ENCODE measurements around the gene GTF2IRD1. TPM values are rescaled to one million over a fixed set of nuclear protein-coding genes. Genes with fewer than 3 reads are reported as not detected.
A peak's percentile ranks its signal among the peaks of the same experiment; 100 is the strongest.
"Not testable (repeated sequence)": the region's sequence is repeated elsewhere in the genome, so short reads cannot be mapped to it uniquely, and the experiment has no call there.

GTF2IRD1 gene
- total RNA-seq, 1 experiment from 2014 or later = 42.9 TPM

GRCh38 chr7:74430961-74431466 is 22.7 kb upstream of the GTF2IRD1 start:
- no peak for DNase-seq (ENCODE audit: low spot score)
- POLR2A ChIA-PET = no interaction called here
- ATAC-seq = peak; percentile 64
- Mint-ChIP-seq H3K4me1 (peaks cover 23% of the 10 kb centered on the region), H3K4me3 (no peak overlapping the region), H3K27me3 (ENCODE audit: low read depth) (no peaks in the 10 kb centered on the region), H3K36me3 (no peaks in the 10 kb centered on the region), H3K9me3 (no peaks in the 10 kb centered on the region), H3K27ac (peak overlapping the region; percentile 89)
- CTCF ChIA-PET = interaction anchor here (1.4 to 1.9 kb wide), 2 partner anchors 18 to 225 kb away, joined by 8 to 9 read pairs; no protein-coding TSS in a partner anchor
- TF ChIP-seq ZNF281 (CRISPR knock-in tag; IDR thresholded peaks at IDR 0.05) (no peak), JUN (CRISPR knock-in tag; IDR thresholded peaks at IDR 0.05) (no peak), ZNF263 (CRISPR knock-in tag; IDR thresholded peaks at IDR 0.05; ENCODE audit: low read depth) (peak; percentile 84; the same call in 1 of the 2 replicates)

GRCh38 chr7:74437291-74437571 is 16.5 kb upstream of the GTF2IRD1 start:
- H3K27me3 Mint-ChIP-seq (ENCODE audit: low read depth); H3K36me3 Mint-ChIP-seq; H3K27ac Mint-ChIP-seq; CTCF ChIA-PET; H3K4me3 Mint-ChIP-seq; ATAC-seq; DNase-seq (ENCODE audit: low spot score); H3K4me1 Mint-ChIP-seq; POLR2A ChIA-PET: not testable (repeated sequence)
- H3K9me3 Mint-ChIP-seq = peaks cover 17% of the 10 kb centered on the region

DNA sequence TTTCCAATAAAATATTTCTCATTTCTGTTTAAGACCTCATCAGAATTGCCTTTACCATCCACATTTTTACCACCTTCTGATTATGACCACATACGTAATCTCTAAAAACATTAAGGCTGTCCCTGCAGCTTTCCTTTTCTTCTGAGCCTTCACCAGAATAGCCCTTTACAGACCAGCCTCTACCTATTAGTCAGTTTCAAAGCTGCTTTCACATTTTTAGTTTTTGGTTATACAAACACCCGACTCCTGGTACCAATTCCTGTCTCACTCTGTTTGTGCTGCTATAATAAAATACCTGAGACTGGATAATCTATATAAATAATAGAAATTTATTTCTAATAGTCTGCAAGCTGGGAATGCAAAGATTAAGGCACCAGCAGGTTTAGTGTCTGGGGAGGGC is 15.4 kb upstream of the GTF2IRD1 start:
- no peak overlapping the region for H3K27ac Mint-ChIP-seq
- TF ChIP-seq FOXJ3 (CRISPR knock-in tag; IDR thresholded peaks at IDR 0.05; ENCODE audit: borderline replicate concordance) (no peak), FOXP1 (CRISPR knock-in tag; IDR thresholded peaks at IDR 0.05; ENCODE audit: borderline replicate concordance) (no peak), SMAD3 (CRISPR knock-in tag; IDR thresholded peaks at IDR 0.05; ENCODE audit: borderline replicate concordance) (no peak), NFE2L1 (CRISPR knock-in tag; IDR thresholded peaks at IDR 0.05) (no peak), JUN (CRISPR knock-in tag; IDR thresholded peaks at IDR 0.05) (no peak), EMX1 (CRISPR knock-in tag; IDR thresholded peaks at IDR 0.05) (no peak), E2F1 (CRISPR knock-in tag; IDR thresholded peaks at IDR 0.05) (no peak), OVOL2 (CRISPR knock-in tag; IDR thresholded peaks at IDR 0.05; ENCODE audit: borderline replicate concordance) (no peak)
- TF ChIP-seq, protein P1, sequence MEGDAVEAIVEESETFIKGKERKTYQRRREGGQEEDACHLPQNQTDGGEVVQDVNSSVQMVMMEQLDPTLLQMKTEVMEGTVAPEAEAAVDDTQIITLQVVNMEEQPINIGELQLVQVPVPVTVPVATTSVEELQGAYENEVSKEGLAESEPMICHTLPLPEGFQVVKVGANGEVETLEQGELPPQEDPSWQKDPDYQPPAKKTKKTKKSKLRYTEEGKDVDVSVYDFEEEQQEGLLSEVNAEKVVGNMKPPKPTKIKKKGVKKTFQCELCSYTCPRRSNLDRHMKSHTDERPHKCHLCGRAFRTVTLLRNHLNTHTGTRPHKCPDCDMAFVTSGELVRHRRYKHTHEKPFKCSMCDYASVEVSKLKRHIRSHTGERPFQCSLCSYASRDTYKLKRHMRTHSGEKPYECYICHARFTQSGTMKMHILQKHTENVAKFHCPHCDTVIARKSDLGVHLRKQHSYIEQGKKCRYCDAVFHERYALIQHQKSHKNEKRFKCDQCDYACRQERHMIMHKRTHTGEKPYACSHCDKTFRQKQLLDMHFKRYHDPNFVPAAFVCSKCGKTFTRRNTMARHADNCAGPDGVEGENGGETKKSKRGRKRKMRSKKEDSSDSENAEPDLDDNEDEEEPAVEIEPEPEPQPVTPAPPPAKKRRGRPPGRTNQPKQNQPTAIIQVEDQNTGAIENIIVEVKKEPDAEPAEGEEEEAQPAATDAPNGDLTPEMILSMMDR (IDR thresholded peaks at IDR 0.05) = no peak
- TF ChIP-seq, protein P2, sequence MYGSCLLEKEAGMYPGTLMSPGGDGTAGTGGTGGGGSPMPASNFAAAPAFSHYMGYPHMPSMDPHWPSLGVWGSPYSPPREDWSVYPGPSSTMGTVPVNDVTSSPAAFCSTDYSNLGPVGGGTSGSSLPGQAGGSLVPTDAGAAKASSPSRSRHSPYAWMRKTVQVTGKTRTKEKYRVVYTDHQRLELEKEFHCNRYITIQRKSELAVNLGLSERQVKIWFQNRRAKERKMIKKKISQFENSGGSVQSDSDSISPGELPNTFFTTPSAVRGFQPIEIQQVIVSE (CRISPR knock-in tag; IDR thresholded peaks at IDR 0.05; ENCODE audit: borderline replicate concordance) = no peak
- H3K36me3 Mint-ChIP-seq = peaks cover 5% of the 10 kb centered on the region
- peaks cover 17% of the 10 kb centered on the region for H3K9me3 Mint-ChIP-seq
- ATAC-seq (no peak), DNase-seq (ENCODE audit: low spot score) (no peak)
- H3K4me3 Mint-ChIP-seq = no peak overlapping the region
- no peaks in the 10 kb centered on the region; the same call in 1 of the 2 replicates for H3K27me3 Mint-ChIP-seq (ENCODE audit: low read depth)
- H3K4me1 Mint-ChIP-seq = peaks cover 2% of the 10 kb centered on the region; the same call in 1 of the 2 replicates
- ChIA-PET POLR2A (interaction anchor here (0.7 kb wide), 1 partner anchor 8 kb away, joined by 3 read pairs; no protein-coding TSS in a partner anchor), CTCF (no interaction called here)

DNA sequence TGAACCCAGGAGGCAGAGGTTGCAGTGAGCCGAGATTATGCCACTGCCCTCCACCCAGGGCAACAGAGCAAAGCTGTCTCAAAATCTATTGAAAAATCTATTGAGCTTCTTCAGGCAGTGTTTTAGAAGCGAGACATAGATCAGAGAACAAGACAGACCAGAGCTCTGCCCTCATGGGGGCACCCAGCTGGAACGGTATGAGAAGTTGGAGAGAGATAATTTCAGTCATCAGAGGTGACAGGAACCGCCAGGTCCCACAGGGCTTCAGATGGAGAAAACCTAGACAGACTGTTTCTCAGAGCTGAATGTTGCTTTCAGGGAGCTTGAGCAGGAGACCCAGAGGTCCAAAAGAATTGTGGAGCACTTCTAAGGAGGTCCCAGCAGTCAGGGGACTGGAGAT is 14.2 kb upstream of the GTF2IRD1 start:
- ATAC-seq (no peak), DNase-seq (ENCODE audit: low spot score) (no peak)
- no peaks in the 10 kb centered on the region; the same call in 1 of the 2 replicates for H3K27me3 Mint-ChIP-seq (ENCODE audit: low read depth)
- CTCF ChIA-PET = no interaction called here
- POLR2A ChIA-PET = interaction anchor here (0.6 kb wide), 1 partner anchor 74 kb away, joined by 3 read pairs; no protein-coding TSS in a partner anchor
- H3K9me3 Mint-ChIP-seq = peaks cover 17% of the 10 kb centered on the region
- peaks cover 5% of the 10 kb centered on the region for H3K36me3 Mint-ChIP-seq
- no peak overlapping the region for H3K4me3 Mint-ChIP-seq
- peaks cover 2% of the 10 kb centered on the region; the same call in 1 of the 2 replicates for H3K4me1 Mint-ChIP-seq
- no peak overlapping the region for H3K27ac Mint-ChIP-seq
- TF ChIP-seq GRHL2 (CRISPR knock-in tag; IDR thresholded peaks at IDR 0.05; ENCODE audit: insufficient replicate concordance, severe bottlenecking) (no peak), FOXP1 (CRISPR knock-in tag; IDR thresholded peaks at IDR 0.05; ENCODE audit: borderline replicate concordance) (no peak)
